SK-N-SH treated with all-trans-retinoic acid at 6 μM for 48 hours (cell line): ENCODE measurements around the gene ZNF611.
"Not testable (repeated sequence)": the region's sequence is repeated elsewhere in the genome, so short reads cannot be mapped to it uniquely, and the experiment has no call there.

Source experiments
- ATAC-seq: fragments of 200-7000 bp; cut with Tn5 transposase; 3 replicates; pipeline ENCODE4 v1.9.1; 2020; ENCODE audit warnings: mild to moderate bottlenecking, moderate library complexity
- ARNTL ChIP-seq: fragments of 450-650 bp; formaldehyde crosslinking; IDR thresholded peaks from 2 replicates; pipeline ENCODE4 v1.5.0; 2020; ENCODE audit warnings: low read depth, mild to moderate bottlenecking, moderate library complexity, borderline replicate concordance
- BACH2 ChIP-seq: fragments of 250-450 bp; sonication (Bioruptor Pico); IDR thresholded peaks from 2 replicates; pipeline ENCODE4 v1.9.0; 2021; ENCODE audit warnings: mild to moderate bottlenecking, borderline replicate concordance
- CSDC2 ChIP-seq: fragments of 250-450 bp; sonication (Bioruptor Pico); IDR thresholded peaks from 2 replicates; pipeline ENCODE4 v1.5.0; 2020; ENCODE audit warnings: mild to moderate bottlenecking, moderate library complexity
- ESRRG ChIP-seq: fragments of 250-450 bp; sonication (Bioruptor Pico); IDR thresholded peaks from 2 replicates; pipeline ENCODE4 v1.6.1; 2021; ENCODE audit warnings: mild to moderate bottlenecking
- OSR1 ChIP-seq: fragments of 250-450 bp; sonication (Bioruptor Pico); IDR thresholded peaks from 2 replicates; pipeline ENCODE4 v1.8.0; 2022; ENCODE audit warnings: moderate library complexity, mild to moderate bottlenecking, inconsistent platforms
- PPARA ChIP-seq: fragments of 250-450 bp; sonication (Bioruptor Pico); IDR thresholded peaks from 2 replicates; pipeline ENCODE4 v1.5.0; 2020; ENCODE audit warnings: mild to moderate bottlenecking, borderline replicate concordance
- SNAI2 ChIP-seq: fragments of 250-450 bp; sonication (Bioruptor Pico); IDR thresholded peaks from 2 replicates; pipeline ENCODE4 v1.5.0; 2020; ENCODE audit warnings: mild to moderate bottlenecking, moderate library complexity
- TCF4 ChIP-seq: fragments of 250-450 bp; sonication (Bioruptor Pico); IDR thresholded peaks from 2 replicates; pipeline ENCODE4 v1.8.0; 2021; ENCODE audit warnings: mild to moderate bottlenecking, moderate library complexity, borderline replicate concordance
- TOX ChIP-seq: fragments of 250-450 bp; sonication (Bioruptor Pico); IDR thresholded peaks from 2 replicates; pipeline ENCODE4 v1.8.0; 2021; ENCODE audit warnings: mild to moderate bottlenecking, moderate library complexity, borderline replicate concordance
- ZC3H10 ChIP-seq: fragments of 250-450 bp; sonication (Bioruptor Pico); IDR thresholded peaks from 2 replicates; pipeline ENCODE4 v1.5.1; 2021; ENCODE audit warnings: mild to moderate bottlenecking, moderate library complexity
- ZFP3 ChIP-seq: fragments of 250-450 bp; sonication (Bioruptor Pico); IDR thresholded peaks from 2 replicates; pipeline ENCODE4 v1.5.0; 2020; ENCODE audit warnings: mild to moderate bottlenecking, moderate library complexity
- ZFP30 ChIP-seq: fragments of 450-650 bp; formaldehyde crosslinking; IDR thresholded peaks from 2 replicates; pipeline ENCODE4 v1.5.0; 2022; ENCODE audit warnings: mild to moderate bottlenecking, moderate library complexity
- ZNF565 ChIP-seq: fragments of 450-650 bp; formaldehyde crosslinking; conservative IDR thresholded peaks from 2 replicates; pipeline ENCODE4 v1.5.0; 2020; ENCODE audit warnings: low read depth, mild to moderate bottlenecking, moderate library complexity
- ZNF70 ChIP-seq: fragments of 450-650 bp; formaldehyde crosslinking; IDR thresholded peaks from 2 replicates; pipeline ENCODE4 v1.5.0; 2020; ENCODE audit warnings: mild to moderate bottlenecking, moderate library complexity
- ZNF8 ChIP-seq: fragments of 450-650 bp; formaldehyde crosslinking; IDR thresholded peaks from 2 replicates; pipeline ENCODE4 v1.5.0; 2020; ENCODE audit warnings: mild to moderate bottlenecking, moderate library complexity
- TF ChIP-seq, protein P1 (sequence below): fragments of 250-450 bp; sonication (Bioruptor Pico); IDR thresholded peaks from 2 replicates; pipeline ENCODE4 v1.5.0; 2020; ENCODE audit warnings: mild to moderate bottlenecking, moderate library complexity
- TF ChIP-seq, protein P2 (sequence below): fragments of 250-450 bp; sonication (Bioruptor Pico); IDR thresholded peaks from 2 replicates; pipeline ENCODE4 v1.5.1; 2020; ENCODE audit warnings: low read depth, mild to moderate bottlenecking, moderate library complexity
- TF ChIP-seq, protein P3 (sequence below): fragments of 250-450 bp; sonication (Bioruptor Pico); IDR thresholded peaks from 2 replicates; pipeline ENCODE4 v1.8.0; 2021; ENCODE audit warnings: low read depth, mild to moderate bottlenecking, moderate library complexity, borderline replicate concordance
- TF ChIP-seq, protein P4 (sequence below): fragments of 250-450 bp; sonication (Bioruptor Pico); IDR thresholded peaks from 2 replicates; pipeline ENCODE4 v1.8.0; 2020; ENCODE audit warnings: mild to moderate bottlenecking, moderate library complexity, borderline replicate concordance
- TF ChIP-seq, protein P5 (sequence below): fragments of 250-450 bp; sonication (Bioruptor Pico); IDR thresholded peaks from 2 replicates; pipeline ENCODE4 v1.5.1; 2021; ENCODE audit warnings: mild to moderate bottlenecking, moderate library complexity

ZNF611 gene

DNA sequence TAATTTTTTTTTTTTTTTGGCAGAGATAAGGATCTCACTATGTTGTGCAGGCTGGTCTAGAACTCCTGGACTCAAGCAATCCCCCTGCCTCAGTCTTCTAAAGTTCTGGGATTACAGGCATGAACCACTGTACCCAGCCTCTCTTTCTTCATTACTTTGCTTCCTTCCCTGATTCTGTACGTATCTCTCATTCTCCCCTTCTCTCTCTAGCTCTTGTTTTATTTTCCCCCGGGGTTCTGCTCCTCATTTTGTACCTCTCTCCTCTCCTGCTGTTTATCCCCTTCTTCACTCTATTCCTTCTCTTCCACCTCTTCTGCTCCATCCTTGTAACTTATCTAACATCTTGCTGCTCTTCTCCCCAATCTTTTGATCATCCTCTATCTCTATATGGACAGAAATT, 46.5 kb downstream of the ZNF611 start:
- ATAC-seq: no peak
- no peak for TF ChIP-seq ZNF565 (CRISPR knock-in tag)
- no peak for TF ChIP-seq TOX (CRISPR knock-in tag)
- TF ChIP-seq, protein P1, sequence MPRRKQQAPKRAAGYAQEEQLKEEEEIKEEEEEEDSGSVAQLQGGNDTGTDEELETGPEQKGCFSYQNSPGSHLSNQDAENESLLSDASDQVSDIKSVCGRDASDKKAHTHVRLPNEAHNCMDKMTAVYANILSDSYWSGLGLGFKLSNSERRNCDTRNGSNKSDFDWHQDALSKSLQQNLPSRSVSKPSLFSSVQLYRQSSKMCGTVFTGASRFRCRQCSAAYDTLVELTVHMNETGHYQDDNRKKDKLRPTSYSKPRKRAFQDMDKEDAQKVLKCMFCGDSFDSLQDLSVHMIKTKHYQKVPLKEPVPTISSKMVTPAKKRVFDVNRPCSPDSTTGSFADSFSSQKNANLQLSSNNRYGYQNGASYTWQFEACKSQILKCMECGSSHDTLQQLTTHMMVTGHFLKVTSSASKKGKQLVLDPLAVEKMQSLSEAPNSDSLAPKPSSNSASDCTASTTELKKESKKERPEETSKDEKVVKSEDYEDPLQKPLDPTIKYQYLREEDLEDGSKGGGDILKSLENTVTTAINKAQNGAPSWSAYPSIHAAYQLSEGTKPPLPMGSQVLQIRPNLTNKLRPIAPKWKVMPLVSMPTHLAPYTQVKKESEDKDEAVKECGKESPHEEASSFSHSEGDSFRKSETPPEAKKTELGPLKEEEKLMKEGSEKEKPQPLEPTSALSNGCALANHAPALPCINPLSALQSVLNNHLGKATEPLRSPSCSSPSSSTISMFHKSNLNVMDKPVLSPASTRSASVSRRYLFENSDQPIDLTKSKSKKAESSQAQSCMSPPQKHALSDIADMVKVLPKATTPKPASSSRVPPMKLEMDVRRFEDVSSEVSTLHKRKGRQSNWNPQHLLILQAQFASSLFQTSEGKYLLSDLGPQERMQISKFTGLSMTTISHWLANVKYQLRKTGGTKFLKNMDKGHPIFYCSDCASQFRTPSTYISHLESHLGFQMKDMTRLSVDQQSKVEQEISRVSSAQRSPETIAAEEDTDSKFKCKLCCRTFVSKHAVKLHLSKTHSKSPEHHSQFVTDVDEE: no peak
- TF ChIP-seq ESRRG (CRISPR knock-in tag): no peak
- no peak for TF ChIP-seq PPARA
- TF ChIP-seq ZNF70 (CRISPR knock-in tag): no peak
- no peak for TF ChIP-seq BACH2 (CRISPR knock-in tag)
- TF ChIP-seq, protein P2, sequence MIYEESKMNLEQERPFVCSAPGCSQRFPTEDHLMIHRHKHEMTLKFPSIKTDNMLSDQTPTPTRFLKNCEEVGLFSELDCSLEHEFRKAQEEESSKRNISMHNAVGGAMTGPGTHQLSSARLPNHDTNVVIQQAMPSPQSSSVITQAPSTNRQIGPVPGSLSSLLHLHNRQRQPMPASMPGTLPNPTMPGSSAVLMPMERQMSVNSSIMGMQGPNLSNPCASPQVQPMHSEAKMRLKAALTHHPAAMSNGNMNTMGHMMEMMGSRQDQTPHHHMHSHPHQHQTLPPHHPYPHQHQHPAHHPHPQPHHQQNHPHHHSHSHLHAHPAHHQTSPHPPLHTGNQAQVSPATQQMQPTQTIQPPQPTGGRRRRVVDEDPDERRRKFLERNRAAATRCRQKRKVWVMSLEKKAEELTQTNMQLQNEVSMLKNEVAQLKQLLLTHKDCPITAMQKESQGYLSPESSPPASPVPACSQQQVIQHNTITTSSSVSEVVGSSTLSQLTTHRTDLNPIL (CRISPR knock-in tag): no peak
- TF ChIP-seq ARNTL: no peak
- TF ChIP-seq ZFP30 (CRISPR knock-in tag): no peak
- TF ChIP-seq, protein P3, sequence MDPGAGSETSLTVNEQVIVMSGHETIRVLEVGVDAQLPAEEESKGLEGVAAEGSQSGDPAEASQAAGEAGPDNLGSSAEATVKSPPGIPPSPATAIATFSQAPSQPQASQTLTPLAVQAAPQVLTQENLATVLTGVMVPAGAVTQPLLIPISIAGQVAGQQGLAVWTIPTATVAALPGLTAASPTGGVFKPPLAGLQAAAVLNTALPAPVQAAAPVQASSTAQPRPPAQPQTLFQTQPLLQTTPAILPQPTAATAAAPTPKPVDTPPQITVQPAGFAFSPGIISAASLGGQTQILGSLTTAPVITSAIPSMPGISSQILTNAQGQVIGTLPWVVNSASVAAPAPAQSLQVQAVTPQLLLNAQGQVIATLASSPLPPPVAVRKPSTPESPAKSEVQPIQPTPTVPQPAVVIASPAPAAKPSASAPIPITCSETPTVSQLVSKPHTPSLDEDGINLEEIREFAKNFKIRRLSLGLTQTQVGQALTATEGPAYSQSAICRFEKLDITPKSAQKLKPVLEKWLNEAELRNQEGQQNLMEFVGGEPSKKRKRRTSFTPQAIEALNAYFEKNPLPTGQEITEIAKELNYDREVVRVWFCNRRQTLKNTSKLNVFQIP (CRISPR knock-in tag): no peak
- TF ChIP-seq TCF4 (CRISPR knock-in tag): no peak
- no peak for TF ChIP-seq SNAI2
- no peak for TF ChIP-seq ZNF8 (CRISPR knock-in tag)
- TF ChIP-seq, all 23 proteins: peak for 0

DNA sequence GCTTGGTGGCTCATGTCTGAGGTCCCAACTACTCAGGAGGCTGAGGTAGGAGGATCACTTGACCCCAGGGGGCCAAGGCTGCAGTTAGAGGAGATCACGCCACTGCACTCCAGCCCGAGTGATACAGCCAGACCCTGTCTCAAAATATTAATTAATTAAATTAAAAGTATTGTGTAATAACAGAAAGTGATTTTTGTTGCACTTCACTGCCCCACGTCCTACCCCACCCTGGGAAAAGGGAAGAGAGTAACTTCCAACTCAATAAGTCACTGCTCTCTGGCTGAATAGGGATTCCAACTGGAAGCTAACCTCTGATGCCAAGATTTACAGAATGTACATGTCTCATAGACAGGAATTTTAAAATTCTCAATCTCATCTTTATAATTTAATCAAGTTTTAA, 47.2 kb downstream of the ZNF611 start:
- TF ChIP-seq OSR1 (CRISPR knock-in tag): no peak
- TF ChIP-seq, all 23 proteins: peak for 0
- ATAC-seq: no peak

DNA sequence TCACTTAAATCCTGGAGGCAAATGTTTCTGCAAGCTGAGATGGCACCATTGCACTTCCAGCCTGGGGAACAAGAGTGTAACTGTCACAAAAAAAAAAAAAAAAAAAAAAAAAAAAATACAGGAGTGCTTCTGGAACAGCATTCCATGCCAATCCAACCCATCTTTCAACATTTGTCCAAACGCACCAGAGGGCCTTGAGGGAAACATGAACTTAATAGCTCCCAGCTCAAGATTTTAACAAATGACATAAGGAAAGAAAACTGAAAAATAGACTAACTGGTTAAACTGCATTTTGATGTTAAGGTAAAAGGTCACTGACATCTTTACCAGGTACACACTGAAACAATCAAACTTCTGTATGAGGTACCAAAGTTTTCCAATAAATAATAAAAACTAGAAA, 49.0 kb downstream of the ZNF611 start:
- TF ChIP-seq, protein P4, sequence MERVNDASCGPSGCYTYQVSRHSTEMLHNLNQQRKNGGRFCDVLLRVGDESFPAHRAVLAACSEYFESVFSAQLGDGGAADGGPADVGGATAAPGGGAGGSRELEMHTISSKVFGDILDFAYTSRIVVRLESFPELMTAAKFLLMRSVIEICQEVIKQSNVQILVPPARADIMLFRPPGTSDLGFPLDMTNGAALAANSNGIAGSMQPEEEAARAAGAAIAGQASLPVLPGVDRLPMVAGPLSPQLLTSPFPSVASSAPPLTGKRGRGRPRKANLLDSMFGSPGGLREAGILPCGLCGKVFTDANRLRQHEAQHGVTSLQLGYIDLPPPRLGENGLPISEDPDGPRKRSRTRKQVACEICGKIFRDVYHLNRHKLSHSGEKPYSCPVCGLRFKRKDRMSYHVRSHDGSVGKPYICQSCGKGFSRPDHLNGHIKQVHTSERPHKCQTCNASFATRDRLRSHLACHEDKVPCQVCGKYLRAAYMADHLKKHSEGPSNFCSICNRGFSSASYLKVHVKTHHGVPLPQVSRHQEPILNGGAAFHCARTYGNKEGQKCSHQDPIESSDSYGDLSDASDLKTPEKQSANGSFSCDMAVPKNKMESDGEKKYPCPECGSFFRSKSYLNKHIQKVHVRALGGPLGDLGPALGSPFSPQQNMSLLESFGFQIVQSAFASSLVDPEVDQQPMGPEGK (CRISPR knock-in tag): no peak
- TF ChIP-seq TCF4 (CRISPR knock-in tag): no peak
- no peak for TF ChIP-seq CSDC2 (CRISPR knock-in tag)
- TF ChIP-seq, protein P5, sequence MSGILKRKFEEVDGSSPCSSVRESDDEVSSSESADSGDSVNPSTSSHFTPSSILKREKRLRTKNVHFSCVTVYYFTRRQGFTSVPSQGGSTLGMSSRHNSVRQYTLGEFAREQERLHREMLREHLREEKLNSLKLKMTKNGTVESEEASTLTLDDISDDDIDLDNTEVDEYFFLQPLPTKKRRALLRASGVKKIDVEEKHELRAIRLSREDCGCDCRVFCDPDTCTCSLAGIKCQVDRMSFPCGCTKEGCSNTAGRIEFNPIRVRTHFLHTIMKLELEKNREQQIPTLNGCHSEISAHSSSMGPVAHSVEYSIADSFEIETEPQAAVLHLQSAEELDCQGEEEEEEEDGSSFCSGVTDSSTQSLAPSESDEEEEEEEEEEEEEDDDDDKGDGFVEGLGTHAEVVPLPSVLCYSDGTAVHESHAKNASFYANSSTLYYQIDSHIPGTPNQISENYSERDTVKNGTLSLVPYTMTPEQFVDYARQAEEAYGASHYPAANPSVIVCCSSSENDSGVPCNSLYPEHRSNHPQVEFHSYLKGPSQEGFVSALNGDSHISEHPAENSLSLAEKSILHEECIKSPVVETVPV (CRISPR knock-in tag): no peak
- TF ChIP-seq ESRRG (CRISPR knock-in tag): no peak
- no peak for TF ChIP-seq TOX (CRISPR knock-in tag)
- TF ChIP-seq ZNF565 (CRISPR knock-in tag): no peak
- no peak for TF ChIP-seq ARNTL
- TF ChIP-seq ZFP3: no peak
- TF ChIP-seq BACH2 (CRISPR knock-in tag): no peak
- TF ChIP-seq, protein P2 (CRISPR knock-in tag): no peak
- no peak for TF ChIP-seq ZC3H10 (CRISPR knock-in tag)
- ATAC-seq: no peak

DNA sequence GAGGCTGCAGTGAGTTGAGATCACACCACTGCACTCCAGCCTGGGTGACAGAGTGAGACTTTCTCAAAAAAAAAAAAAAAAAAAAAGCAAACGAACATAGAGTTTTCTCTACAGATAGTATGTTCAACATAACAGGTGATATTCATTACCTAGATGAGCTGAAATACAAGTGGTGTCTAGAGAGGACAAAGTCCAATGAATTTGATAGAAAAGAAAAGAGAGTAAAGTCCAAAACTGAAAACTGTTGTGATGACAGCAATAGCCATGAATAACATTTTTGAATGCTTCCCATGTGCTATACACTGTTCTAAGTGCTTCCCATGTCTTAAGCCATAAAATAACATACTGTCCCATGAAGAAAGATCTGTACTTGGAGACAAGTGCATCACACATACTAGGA, 53.6 kb downstream of the ZNF611 start:
- ATAC-seq: not testable (repeated sequence)
